CD4-positive, CD25-positive, alpha-beta regulatory T cell (primary cell): ENCODE results near the gene DIO3. TPM values are rescaled to one million over a fixed set of nuclear protein-coding genes. Genes with fewer than 3 reads are reported as not detected.

Experiments
- ATAC-seq, 2 donors: fragments of 150-1000 bp; cut with Tn5 transposase; one replicate each; pipeline ENCODE4 v1.10.0; 2021; ENCODE audit warnings: low read depth in 2 of 2, moderate number of reproducible peaks in 2 of 2, moderate library complexity in 1 of 2
- DNase-seq, 3 donors: peaks; one replicate each; pipeline versions ENCODE4 v3.0.0 to v3.0.0-alpha.2; 2012 to 2022; ENCODE audit warnings: mixed read lengths in 1 of 3
- H3K27ac ChIP-seq: one replicate; pipeline ENCODE4 v1.7.0; 2013; ENCODE audit warnings: mild to moderate bottlenecking, low read length; ENCODE audit not compliant: insufficient read depth, poor library complexity, severe bottlenecking
- H3K27me3 ChIP-seq: one replicate; pipeline ENCODE4 v1.7.0; 2013; ENCODE audit warnings: low read length; ENCODE audit not compliant: control insufficient read depth, insufficient read depth
- H3K36me3 ChIP-seq: one replicate; pipeline ENCODE4 v1.7.0; 2013; ENCODE audit warnings: mild to moderate bottlenecking, low read length, moderate library complexity; ENCODE audit not compliant: control insufficient read depth, insufficient read depth
- H3K4me1 ChIP-seq: 2 replicates; pipeline ENCODE4 v1.7.0; 2013; ENCODE audit warnings: mild to moderate bottlenecking, low read length; ENCODE audit not compliant: insufficient read depth, control insufficient read depth, poor library complexity, severe bottlenecking
- H3K4me3 ChIP-seq: one replicate; pipeline ENCODE4 v1.7.0; 2013; ENCODE audit warnings: low read depth, mild to moderate bottlenecking, low read length, moderate library complexity
- H3K9me3 ChIP-seq, 2 experiments: 1 replicate in 1 of 2; 2 replicates in 1 of 2; pipeline ENCODE4 v1.7.0; 2013; ENCODE audit warnings: low read length in 2 of 2, mild to moderate bottlenecking in 1 of 2, moderate library complexity in 1 of 2; ENCODE audit not compliant: control insufficient read depth in 2 of 2
- H3K27ac Mint-ChIP-seq, 3 donors: one replicate each; pipeline ENCODE4 v1.8.0; 2020 to 2022; ENCODE audit warnings: mild to moderate bottlenecking in 3 of 3, mixed read lengths in 3 of 3, moderate library complexity in 2 of 3
- H3K27me3 Mint-ChIP-seq: one replicate; pipeline ENCODE4 v1.8.0; 2022; ENCODE audit warnings: mild to moderate bottlenecking, mixed read lengths
- H3K36me3 Mint-ChIP-seq: one replicate; pipeline ENCODE4 v1.8.0; 2020; ENCODE audit warnings: mixed read lengths
- H3K4me1 Mint-ChIP-seq, 4 donors: one replicate each; pipeline ENCODE4 v1.8.0; 2020 to 2022; ENCODE audit warnings: mixed read lengths in 4 of 4, mild to moderate bottlenecking in 1 of 4
- H3K4me3 Mint-ChIP-seq, 4 donors: one replicate each; pipeline ENCODE4 v1.8.0; 2020 to 2022; ENCODE audit warnings: mild to moderate bottlenecking in 4 of 4, mixed read lengths in 4 of 4, moderate library complexity in 3 of 4
- H3K9me3 Mint-ChIP-seq, 7 donors: one replicate each; pipeline ENCODE4 v1.8.0; 2020 to 2022; ENCODE audit warnings: mixed read lengths in 7 of 7, mild to moderate bottlenecking in 3 of 7, moderate library complexity in 2 of 7
- polyA plus RNA-seq, 4 donors: library from polyadenylated mRNA; unstranded; fragments of 300-500 nt; fragmentation: Illumina TruSeq; gene quantifications; one replicate each; pipeline ENCODE4 v1.2.3, GENCODE V29; 2021
- total RNA-seq: library from RNA; stranded (reverse); gene quantifications from one replicate; pipeline ENCODE4 v1.2.3, GENCODE V29; 2022

Gene DIO3
- total and polyA plus RNA-seq, 5 donors from 2014 or later, result not detected

GRCh38 chr14:101599234-101599885, 38.1 kb downstream of the DIO3 start:
- H3K27ac ChIP-seq, result no peak overlapping the region
- no peaks in the 10 kb centered on the region for H3K9me3 ChIP-seq
- peak overlapping the region in 1 of 3 donors; percentile 40 for H3K27ac Mint-ChIP-seq
- no peak overlapping the region for H3K4me3 ChIP-seq
- ATAC-seq, result no peak
- peaks cover 4% of the 10 kb centered on the region for H3K27me3 Mint-ChIP-seq
- no peaks in the 10 kb centered on the region for H3K36me3 ChIP-seq
- peaks cover 29% of the 10 kb centered on the region for H3K4me1 ChIP-seq
- H3K4me3 Mint-ChIP-seq, result no peak overlapping the region
- no peaks in the 10 kb centered on the region for H3K27me3 ChIP-seq
- peaks cover 0 to 46% (median 26%) of the 10 kb centered on the region in 4 donors for H3K4me1 Mint-ChIP-seq
- no peak for DNase-seq
- H3K9me3 Mint-ChIP-seq, result peaks cover 0 to 8% (median 0%) of the 10 kb centered on the region in 7 donors
- no peaks in the 10 kb centered on the region for H3K36me3 Mint-ChIP-seq

- no peaks in the 10 kb centered on the region for H3K36me3 Mint-ChIP-seq
- peaks cover 0 to 3% (median 0%) of the 10 kb centered on the region in 7 donors for H3K9me3 Mint-ChIP-seq
- H3K27me3 ChIP-seq, result no peaks in the 10 kb centered on the region
- no peak overlapping the region for H3K4me3 ChIP-seq
- ATAC-seq (no peak), DNase-seq (no peak)
- peaks cover 29% of the 10 kb centered on the region for H3K4me1 ChIP-seq
- peaks cover 7% of the 10 kb centered on the region for H3K27me3 Mint-ChIP-seq
- H3K27ac ChIP-seq, result no peak overlapping the region
- H3K4me1 Mint-ChIP-seq, result peaks cover 0 to 36% (median 22%) of the 10 kb centered on the region in 4 donors
- H3K4me3 Mint-ChIP-seq, result no peak overlapping the region
- no peak overlapping the region for H3K27ac Mint-ChIP-seq
- H3K36me3 ChIP-seq, result no peaks in the 10 kb centered on the region
- H3K9me3 ChIP-seq, result no peaks in the 10 kb centered on the region
These were observed 39.1 kb downstream of the DIO3 start for GRCh38 chr14:101600336-101600890.

GRCh38 chr14:101600891-101601605, 39.8 kb downstream of the DIO3 start:
- Mint-ChIP-seq H3K27ac (no peak overlapping the region), H3K9me3 (peaks cover 0 to 3% (median 0%) of the 10 kb centered on the region in 7 donors), H3K36me3 (no peaks in the 10 kb centered on the region), H3K27me3 (peaks cover 11% of the 10 kb centered on the region), H3K4me1 (peaks cover 0 to 30% (median 18%) of the 10 kb centered on the region in 4 donors), H3K4me3 (no peak overlapping the region)
- no peak for ATAC-seq
- H3K9me3 ChIP-seq, result no peaks in the 10 kb centered on the region
- H3K36me3 ChIP-seq, result no peaks in the 10 kb centered on the region
- no peak overlapping the region for H3K4me3 ChIP-seq
- no peaks in the 10 kb centered on the region for H3K27me3 ChIP-seq
- H3K27ac ChIP-seq, result no peak overlapping the region
- H3K4me1 ChIP-seq, result peaks cover 28% of the 10 kb centered on the region
- no peak for DNase-seq

- Mint-ChIP-seq H3K27me3 (peaks cover 18% of the 10 kb centered on the region), H3K27ac (no peak overlapping the region), H3K9me3 (no peaks in the 10 kb centered on the region), H3K36me3 (no peaks in the 10 kb centered on the region), H3K4me1 (peaks cover 0 to 22% (median 11%) of the 10 kb centered on the region in 4 donors), H3K4me3 (no peak overlapping the region)
- Histone ChIP-seq H3K4me1 (peaks cover 20% of the 10 kb centered on the region), H3K27ac (no peak overlapping the region), H3K27me3 (no peaks in the 10 kb centered on the region), H3K36me3 (no peaks in the 10 kb centered on the region), H3K9me3 (no peaks in the 10 kb centered on the region), H3K4me3 (no peak overlapping the region)
- no peak for DNase-seq
- ATAC-seq, result no peak
These were observed 40.5 kb downstream of the DIO3 start for GRCh38 chr14:101601606-101602465.

- no peaks in the 10 kb centered on the region for H3K9me3 Mint-ChIP-seq
- H3K4me3 ChIP-seq, result no peak overlapping the region
- no peak for DNase-seq
- H3K36me3 ChIP-seq, result no peaks in the 10 kb centered on the region
- no peak overlapping the region for H3K4me3 Mint-ChIP-seq
- H3K36me3 Mint-ChIP-seq, result no peaks in the 10 kb centered on the region
- H3K27me3 ChIP-seq, result no peaks in the 10 kb centered on the region
- no peak overlapping the region for H3K27ac ChIP-seq
- peaks cover 0 to 16% (median 7%) of the 10 kb centered on the region in 4 donors for H3K4me1 Mint-ChIP-seq
- ATAC-seq, result no peak
- no peak overlapping the region for H3K27ac Mint-ChIP-seq
- no peaks in the 10 kb centered on the region for H3K9me3 ChIP-seq
- peaks cover 14% of the 10 kb centered on the region for H3K4me1 ChIP-seq
- peaks cover 19% of the 10 kb centered on the region for H3K27me3 Mint-ChIP-seq
These were observed 41.2 kb downstream of the DIO3 start for GRCh38 chr14:101602466-101602840.

GRCh38 chr14:101603096-101603495, 41.8 kb downstream of the DIO3 start:
- ATAC-seq (no peak), DNase-seq (no peak)
- no peaks in the 10 kb centered on the region for H3K9me3 Mint-ChIP-seq
- no peaks in the 10 kb centered on the region for H3K9me3 ChIP-seq
- no peak overlapping the region for H3K4me3 Mint-ChIP-seq
- H3K4me1 ChIP-seq, result peaks cover 9% of the 10 kb centered on the region
- H3K36me3 Mint-ChIP-seq, result no peaks in the 10 kb centered on the region
- peaks cover 21% of the 10 kb centered on the region for H3K27me3 Mint-ChIP-seq
- H3K36me3 ChIP-seq, result no peaks in the 10 kb centered on the region
- H3K4me1 Mint-ChIP-seq, result peaks cover 0 to 10% (median under 1%) of the 10 kb centered on the region in 4 donors
- no peak overlapping the region for H3K27ac ChIP-seq
- no peaks in the 10 kb centered on the region for H3K27me3 ChIP-seq
- no peak overlapping the region for H3K4me3 ChIP-seq
- no peak overlapping the region for H3K27ac Mint-ChIP-seq

GRCh38 chr14:101604228-101604934, 43.1 kb downstream of the DIO3 start:
- no peaks in the 10 kb centered on the region for H3K4me1 ChIP-seq
- Mint-ChIP-seq H3K9me3 (no peaks in the 10 kb centered on the region), H3K4me1 (no peaks in the 10 kb centered on the region), H3K4me3 (no peak overlapping the region), H3K27ac (no peak overlapping the region), H3K36me3 (no peaks in the 10 kb centered on the region), H3K27me3 (peaks cover 33% of the 10 kb centered on the region)
- no peak overlapping the region for H3K4me3 ChIP-seq
- ATAC-seq, result no peak
- H3K9me3 ChIP-seq, result no peaks in the 10 kb centered on the region
- no peak overlapping the region for H3K27ac ChIP-seq
- H3K36me3 ChIP-seq, result no peaks in the 10 kb centered on the region
- no peak for DNase-seq
- H3K27me3 ChIP-seq, result peaks cover 7% of the 10 kb centered on the region
